Panc1 (cell line): ENCODE data around the gene PON1.

Experiments used
- TF ChIP-seq, protein P1 (sequence below): fragments of 450-650 bp; IDR thresholded peaks from 2 replicates; pipeline ENCODE4 v1.5.1; 2017; ENCODE audit warnings: mild to moderate bottlenecking
- TF ChIP-seq, protein P2 (sequence below), 2 experiments: IDR thresholded peaks; 2 replicates each; pipeline ENCODE4 v1.6.1; 2011 to 2012; ENCODE audit warnings: low read depth in 2 of 2, control low read depth in 1 of 2, low read length in 1 of 2, mild to moderate bottlenecking in 1 of 2, moderate library complexity in 1 of 2; ENCODE audit not compliant: insufficient read depth in 1 of 2

DNA sequence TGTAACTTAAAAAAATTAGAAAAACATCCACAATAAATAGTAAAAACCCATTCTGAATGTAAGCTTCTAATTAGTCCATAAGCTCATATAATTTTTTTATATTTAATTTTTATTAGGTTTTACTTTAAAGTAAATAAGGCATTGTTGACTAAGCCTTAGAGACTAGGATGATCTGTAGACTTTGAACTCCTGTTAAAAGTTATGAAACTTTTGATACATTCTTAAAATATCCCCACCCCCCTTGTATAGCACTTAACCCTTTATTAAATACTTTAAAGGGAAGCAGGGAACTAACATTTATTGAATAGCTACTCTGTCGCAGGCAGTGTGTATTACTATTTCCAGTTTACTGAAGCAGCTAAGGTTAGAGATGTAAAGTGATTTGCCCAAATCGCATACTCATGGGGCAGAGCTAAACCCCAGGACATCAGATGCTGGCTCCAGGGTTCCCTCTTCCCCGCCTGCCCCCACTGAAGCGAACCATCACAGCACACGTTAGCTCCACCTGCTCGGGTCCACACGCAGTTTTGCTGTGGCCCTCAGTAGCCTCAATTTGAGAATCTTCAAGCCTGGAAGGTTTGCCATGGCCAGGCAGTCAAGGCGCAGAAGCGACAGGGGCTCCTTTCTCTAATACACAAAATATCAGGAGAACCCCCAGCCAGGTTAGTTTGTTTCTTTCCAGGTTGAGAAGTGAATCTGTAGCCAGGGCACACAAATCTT lies 762 bp downstream of the PON1 start:
- TF ChIP-seq, protein P1, sequence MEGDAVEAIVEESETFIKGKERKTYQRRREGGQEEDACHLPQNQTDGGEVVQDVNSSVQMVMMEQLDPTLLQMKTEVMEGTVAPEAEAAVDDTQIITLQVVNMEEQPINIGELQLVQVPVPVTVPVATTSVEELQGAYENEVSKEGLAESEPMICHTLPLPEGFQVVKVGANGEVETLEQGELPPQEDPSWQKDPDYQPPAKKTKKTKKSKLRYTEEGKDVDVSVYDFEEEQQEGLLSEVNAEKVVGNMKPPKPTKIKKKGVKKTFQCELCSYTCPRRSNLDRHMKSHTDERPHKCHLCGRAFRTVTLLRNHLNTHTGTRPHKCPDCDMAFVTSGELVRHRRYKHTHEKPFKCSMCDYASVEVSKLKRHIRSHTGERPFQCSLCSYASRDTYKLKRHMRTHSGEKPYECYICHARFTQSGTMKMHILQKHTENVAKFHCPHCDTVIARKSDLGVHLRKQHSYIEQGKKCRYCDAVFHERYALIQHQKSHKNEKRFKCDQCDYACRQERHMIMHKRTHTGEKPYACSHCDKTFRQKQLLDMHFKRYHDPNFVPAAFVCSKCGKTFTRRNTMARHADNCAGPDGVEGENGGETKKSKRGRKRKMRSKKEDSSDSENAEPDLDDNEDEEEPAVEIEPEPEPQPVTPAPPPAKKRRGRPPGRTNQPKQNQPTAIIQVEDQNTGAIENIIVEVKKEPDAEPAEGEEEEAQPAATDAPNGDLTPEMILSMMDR, result no peak
- TF ChIP-seq, protein P2, sequence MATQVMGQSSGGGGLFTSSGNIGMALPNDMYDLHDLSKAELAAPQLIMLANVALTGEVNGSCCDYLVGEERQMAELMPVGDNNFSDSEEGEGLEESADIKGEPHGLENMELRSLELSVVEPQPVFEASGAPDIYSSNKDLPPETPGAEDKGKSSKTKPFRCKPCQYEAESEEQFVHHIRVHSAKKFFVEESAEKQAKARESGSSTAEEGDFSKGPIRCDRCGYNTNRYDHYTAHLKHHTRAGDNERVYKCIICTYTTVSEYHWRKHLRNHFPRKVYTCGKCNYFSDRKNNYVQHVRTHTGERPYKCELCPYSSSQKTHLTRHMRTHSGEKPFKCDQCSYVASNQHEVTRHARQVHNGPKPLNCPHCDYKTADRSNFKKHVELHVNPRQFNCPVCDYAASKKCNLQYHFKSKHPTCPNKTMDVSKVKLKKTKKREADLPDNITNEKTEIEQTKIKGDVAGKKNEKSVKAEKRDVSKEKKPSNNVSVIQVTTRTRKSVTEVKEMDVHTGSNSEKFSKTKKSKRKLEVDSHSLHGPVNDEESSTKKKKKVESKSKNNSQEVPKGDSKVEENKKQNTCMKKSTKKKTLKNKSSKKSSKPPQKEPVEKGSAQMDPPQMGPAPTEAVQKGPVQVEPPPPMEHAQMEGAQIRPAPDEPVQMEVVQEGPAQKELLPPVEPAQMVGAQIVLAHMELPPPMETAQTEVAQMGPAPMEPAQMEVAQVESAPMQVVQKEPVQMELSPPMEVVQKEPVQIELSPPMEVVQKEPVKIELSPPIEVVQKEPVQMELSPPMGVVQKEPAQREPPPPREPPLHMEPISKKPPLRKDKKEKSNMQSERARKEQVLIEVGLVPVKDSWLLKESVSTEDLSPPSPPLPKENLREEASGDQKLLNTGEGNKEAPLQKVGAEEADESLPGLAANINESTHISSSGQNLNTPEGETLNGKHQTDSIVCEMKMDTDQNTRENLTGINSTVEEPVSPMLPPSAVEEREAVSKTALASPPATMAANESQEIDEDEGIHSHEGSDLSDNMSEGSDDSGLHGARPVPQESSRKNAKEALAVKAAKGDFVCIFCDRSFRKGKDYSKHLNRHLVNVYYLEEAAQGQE (IDR thresholded peaks at IDR 0.05; ENCODE audit: insufficient read depth in 1 of 2, low read depth in 2 of 2, low read length in 1 of 2), result no peak
